HG03565 (cell line): Measurements from ENCODE around the gene CSNK1A1.

ENCODE experiments used
- ATAC-seq: cut with Tn5 transposase; IDR thresholded peaks from one replicate; pipeline ENCODE4 v1.9.1; 2021; ENCODE audit warnings: mild to moderate bottlenecking, moderate library complexity; ENCODE audit not compliant: unreplicated experiment

CSNK1A1 gene

GRCh38 chr5:149495673-149496072, 55.6 kb downstream of the CSNK1A1 start:
- no peak for ATAC-seq

DNA sequence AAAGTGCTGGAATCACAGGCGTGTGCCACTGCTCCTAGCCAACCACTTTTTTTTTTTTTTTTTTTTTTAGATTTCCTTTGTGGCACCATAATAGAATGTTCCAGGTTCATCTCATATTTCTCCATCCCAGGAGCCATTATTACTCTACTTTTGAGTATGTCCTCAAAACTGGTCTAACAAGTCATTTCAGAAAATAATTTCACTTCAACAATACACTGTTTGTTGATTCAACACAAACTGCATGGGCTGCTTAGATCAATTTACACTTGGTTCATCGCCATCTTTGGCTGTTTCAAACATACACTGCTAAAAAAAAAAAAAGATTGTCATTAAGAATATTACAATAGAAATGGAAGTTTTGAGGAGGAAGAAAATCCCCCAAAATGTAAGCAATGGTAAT, 57.9 kb downstream of the CSNK1A1 start:
- ATAC-seq, result no peak

- no peak for ATAC-seq
These were observed 58.5 kb downstream of the CSNK1A1 start for GRCh38 chr5:149492781-149493180.

GRCh38 chr5:149490599-149491485, 60.4 kb downstream of the CSNK1A1 start:
- ATAC-seq, result no peak

GRCh38 chr5:149489605-149490037, 61.6 kb downstream of the CSNK1A1 start:
- no peak for ATAC-seq

GRCh38 chr5:149488645-149489306, 62.5 kb downstream of the CSNK1A1 start:
- ATAC-seq, result no peak

DNA sequence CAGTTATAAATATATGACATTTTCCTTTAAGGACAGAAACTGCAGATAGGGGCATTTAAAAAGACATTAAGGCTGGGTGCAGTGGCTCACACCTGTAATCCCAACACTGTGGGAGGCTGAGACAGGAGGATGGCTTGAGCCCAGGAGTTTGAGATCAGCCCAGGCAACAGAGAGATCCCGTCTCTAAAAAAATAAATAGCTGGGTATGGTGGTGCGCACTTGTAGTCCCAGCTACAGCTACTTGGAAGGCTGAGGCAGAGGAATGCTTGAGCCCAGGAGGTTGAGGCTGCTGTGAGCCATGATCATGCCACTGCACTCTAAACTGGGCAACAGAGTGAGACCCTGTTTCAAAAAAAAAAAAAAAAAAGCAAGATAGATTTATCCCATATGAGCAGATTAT, 63.6 kb downstream of the CSNK1A1 start:
- no peak for ATAC-seq

DNA sequence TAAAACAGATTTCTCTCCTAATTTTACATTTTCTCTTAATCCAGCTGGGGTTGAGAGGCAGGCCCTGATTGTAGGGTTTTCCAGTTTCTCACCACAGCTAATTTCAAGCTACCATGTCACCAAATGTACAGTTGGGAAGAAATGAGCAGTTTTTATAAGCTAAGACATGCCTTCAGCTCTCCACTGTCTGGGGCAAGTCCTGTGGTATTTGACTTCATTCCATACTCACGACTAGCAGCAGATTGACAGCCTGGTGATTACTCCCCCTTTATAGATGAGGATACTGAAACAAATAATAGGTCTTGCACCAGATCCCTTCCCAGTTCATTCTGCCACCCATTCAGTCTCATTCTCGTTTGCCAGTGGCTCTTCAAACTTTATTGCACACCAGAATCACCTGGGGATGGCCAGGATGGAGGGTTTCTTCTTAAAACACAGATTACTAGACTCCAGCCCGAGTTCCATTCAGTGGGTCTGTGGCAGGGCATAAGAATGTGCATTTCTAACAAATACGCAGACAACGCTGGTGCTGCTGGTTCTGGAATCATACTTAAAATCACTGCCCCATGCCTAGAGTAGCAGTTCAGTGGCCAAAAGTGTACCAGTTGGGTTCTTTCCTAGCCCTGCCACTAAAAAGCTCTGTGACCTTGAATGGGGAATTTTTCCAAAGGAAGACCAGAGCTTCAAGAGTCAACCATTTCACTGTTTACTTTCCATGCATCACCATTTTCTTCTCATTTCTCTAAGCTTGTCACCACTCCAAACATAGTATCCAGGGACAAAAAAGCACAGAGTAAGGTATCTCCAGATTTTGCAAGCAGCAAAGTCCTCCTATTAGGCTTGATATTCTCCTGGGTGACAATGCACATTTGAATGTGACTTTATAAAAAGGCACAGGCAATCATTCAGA, 64.3 kb downstream of the CSNK1A1 start:
- no peak for ATAC-seq

GRCh38 chr5:149485655-149486615, 65.3 kb downstream of the CSNK1A1 start:
- ATAC-seq, result no peak

DNA sequence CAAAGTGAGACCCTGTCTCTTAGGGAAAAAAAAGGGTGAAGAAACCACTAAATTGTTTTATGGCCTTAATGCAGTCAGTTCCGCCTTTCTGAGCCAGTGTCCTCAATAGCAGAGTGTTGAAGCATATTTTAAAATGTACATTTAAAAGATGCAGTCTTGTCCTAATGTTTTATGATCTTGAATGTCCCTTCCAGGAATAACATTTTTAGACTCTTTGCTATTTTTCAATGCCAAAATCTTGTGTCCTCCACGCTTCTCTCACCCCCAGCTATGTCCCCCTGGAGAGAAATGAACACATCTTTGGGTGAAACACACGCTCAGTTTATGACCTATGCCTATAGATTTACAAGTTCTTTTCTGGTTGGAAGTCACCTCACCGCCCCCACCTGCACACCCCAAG, 69.8 kb downstream of the CSNK1A1 start:
- no peak for ATAC-seq

- ATAC-seq, result no peak
These were observed 72.5 kb downstream of the CSNK1A1 start for GRCh38 chr5:149478761-149479160.

GRCh38 chr5:149475777-149476176, 75.5 kb downstream of the CSNK1A1 start:
- no peak for ATAC-seq

DNA sequence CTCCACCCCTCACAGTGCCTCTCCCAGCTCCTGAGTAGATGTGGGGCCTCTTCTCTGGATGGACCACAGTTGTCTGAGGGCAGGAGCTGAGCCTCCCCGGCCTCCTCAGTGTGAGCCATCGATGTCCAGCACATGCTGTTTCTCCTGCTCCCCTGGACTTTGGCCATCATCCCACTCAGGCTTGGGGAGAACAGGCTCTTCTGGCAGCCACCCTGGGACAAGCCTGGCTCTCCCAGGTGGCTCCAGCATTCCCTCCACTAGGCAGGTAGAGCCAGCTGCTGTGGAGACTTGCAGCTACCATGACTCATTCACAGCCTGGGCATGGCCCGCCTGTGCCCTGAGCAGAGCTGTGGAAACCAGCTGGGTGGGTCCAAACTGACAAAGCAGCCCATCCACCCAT, 77.0 kb downstream of the CSNK1A1 start:
- ATAC-seq, result no peak

GRCh38 chr5:149473441-149473840, 77.8 kb downstream of the CSNK1A1 start:
- no peak for ATAC-seq

GRCh38 chr5:149472399-149472798, 78.8 kb downstream of the CSNK1A1 start:
- ATAC-seq, result no peak

GRCh38 chr5:149471406-149472183, 79.6 kb downstream of the CSNK1A1 start:
- ATAC-seq, result no peak

DNA sequence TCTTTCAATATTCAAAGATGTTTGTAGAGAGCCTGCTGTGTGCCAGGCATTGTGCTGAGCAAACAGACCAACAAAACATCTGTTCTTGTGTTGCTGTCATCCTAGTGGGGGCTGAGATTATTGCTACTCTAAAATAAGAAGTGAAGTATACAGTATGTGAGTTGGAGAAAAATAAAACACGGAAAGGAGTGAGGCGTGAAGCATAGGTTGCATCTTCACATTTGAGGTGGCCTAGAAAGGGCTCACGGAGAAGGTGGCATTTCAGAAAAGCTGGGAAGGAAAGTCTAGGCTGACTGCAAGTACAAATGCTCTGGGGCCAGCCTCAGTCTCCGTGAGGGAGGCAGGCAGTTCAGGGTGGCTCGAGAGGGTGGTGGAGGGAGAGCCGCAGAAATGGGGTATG, 80.3 kb downstream of the CSNK1A1 start:
- no peak for ATAC-seq

GRCh38 chr5:149466457-149466972, 84.7 kb downstream of the CSNK1A1 start:
- ATAC-seq, result no peak
